Activated naive CD4-positive, alpha-beta T cell treated with anti-CD3 and anti-CD28 coated beads for 36 hours (primary cell): ENCODE measurements around the gene NAV2. TPM values are rescaled to one million over a fixed set of nuclear protein-coding genes. Genes with fewer than 3 reads are reported as not detected.
"Not testable (repeated sequence)": the region's sequence is repeated elsewhere in the genome, so short reads cannot be mapped to it uniquely, and the experiment has no call there.

Experiments used
- CTCF ChIA-PET: fragments of 350-600 bp; sonication (Branson Sonifier 250); formaldehyde crosslinking; loops from one replicate; lab custom pipeline; 2021; ENCODE audit warnings: antibody characterized with exemption; lab: Charles Lee
- DNase-seq: peaks from one replicate; pipeline ENCODE4 v3.0.0-alpha.2; 2020
- H3K27ac Mint-ChIP-seq: one replicate; pipeline ENCODE4 v1.8.0; 2021; ENCODE audit warnings: mild to moderate bottlenecking, mixed read lengths
- H3K27me3 Mint-ChIP-seq: one replicate; pipeline ENCODE4 v1.8.0; 2021; ENCODE audit warnings: low read depth, mixed read lengths
- H3K36me3 Mint-ChIP-seq: one replicate; pipeline ENCODE4 v1.8.0; 2021; ENCODE audit warnings: low read depth, mixed read lengths
- H3K4me1 Mint-ChIP-seq: one replicate; pipeline ENCODE4 v1.8.0; 2021; ENCODE audit warnings: low read depth, mixed read lengths
- H3K4me3 Mint-ChIP-seq: one replicate; pipeline ENCODE4 v1.8.0; 2021; ENCODE audit warnings: mild to moderate bottlenecking, moderate library complexity, mixed read lengths
- H3K9me3 Mint-ChIP-seq: one replicate; pipeline ENCODE4 v1.8.0; 2021; ENCODE audit warnings: mixed read lengths
- intact Hi-C: fragments of 100-400 bp; cut with micrococcal nuclease; formaldehyde crosslinking; loops from one replicate; pipeline ENCODE4 v1.15.1; 2023
- total RNA-seq, 2 experiments: library from RNA; stranded (reverse); gene quantifications; one replicate each; pipeline ENCODE4 v1.2.3, GENCODE V29; 2021

The NAV2 gene
- total RNA-seq, 2 experiments from 2014 or later: 0.20 to 0.41 TPM

DNA sequence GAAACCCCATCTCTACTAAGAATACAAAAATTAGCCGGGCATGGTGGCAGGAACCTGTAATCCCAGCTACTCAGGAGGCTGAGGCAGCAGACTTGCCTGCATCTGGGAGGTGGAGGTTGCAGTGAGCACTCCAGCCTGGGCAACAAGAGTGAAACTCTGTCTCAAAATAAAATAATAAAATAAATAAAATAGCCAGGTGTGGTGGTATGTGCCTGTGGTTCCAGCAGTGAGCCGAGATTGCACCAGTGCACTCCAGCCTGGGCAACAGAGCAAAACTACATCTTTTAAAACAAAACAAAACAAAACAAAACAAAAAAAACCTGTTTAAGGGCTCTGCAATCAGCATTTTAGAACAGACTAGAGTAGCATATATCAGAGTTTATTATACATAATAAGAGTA lies 214.8 kb downstream of the NAV2 start:
- H3K36me3 Mint-ChIP-seq, DNase-seq, H3K27ac Mint-ChIP-seq, H3K4me3 Mint-ChIP-seq, H3K9me3 Mint-ChIP-seq, H3K4me1 Mint-ChIP-seq, intact Hi-C loops, H3K27me3 Mint-ChIP-seq: not testable (repeated sequence)
- CTCF ChIA-PET: interaction anchor here (0.6 to 2.4 kb wide), 2 partner anchors 10 to 38 kb away, joined by 3 to 5 read pairs; no protein-coding TSS in a partner anchor

DNA sequence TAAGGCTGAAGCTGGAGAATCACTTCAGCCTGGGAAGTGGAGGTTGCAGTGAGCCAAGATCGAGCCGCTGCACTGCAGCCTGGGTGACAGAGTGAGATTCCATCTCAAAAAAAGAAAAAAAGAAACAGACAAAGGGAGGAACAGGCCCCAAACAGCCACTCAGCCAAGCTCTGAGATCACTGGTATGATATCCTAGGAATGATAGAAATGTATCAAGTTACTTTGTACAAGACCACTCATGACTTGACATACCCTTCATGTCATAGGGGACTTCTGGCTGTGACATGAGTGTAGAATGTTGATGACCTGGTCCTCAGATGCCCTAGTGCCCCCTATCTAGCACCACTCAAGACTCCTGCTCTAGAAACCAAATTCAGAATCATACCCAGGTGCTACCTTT lies 216.5 kb downstream of the NAV2 start:
- H3K36me3 Mint-ChIP-seq: no peaks in the 10 kb centered on the region
- intact Hi-C loops: no loop called here
- no peaks in the 10 kb centered on the region for H3K9me3 Mint-ChIP-seq
- no peak overlapping the region for H3K27ac Mint-ChIP-seq
- peaks cover 2% of the 10 kb centered on the region for H3K27me3 Mint-ChIP-seq
- no peak overlapping the region for H3K4me3 Mint-ChIP-seq
- CTCF ChIA-PET: no interaction called here
- no peaks in the 10 kb centered on the region for H3K4me1 Mint-ChIP-seq
- DNase-seq: no peak

DNA sequence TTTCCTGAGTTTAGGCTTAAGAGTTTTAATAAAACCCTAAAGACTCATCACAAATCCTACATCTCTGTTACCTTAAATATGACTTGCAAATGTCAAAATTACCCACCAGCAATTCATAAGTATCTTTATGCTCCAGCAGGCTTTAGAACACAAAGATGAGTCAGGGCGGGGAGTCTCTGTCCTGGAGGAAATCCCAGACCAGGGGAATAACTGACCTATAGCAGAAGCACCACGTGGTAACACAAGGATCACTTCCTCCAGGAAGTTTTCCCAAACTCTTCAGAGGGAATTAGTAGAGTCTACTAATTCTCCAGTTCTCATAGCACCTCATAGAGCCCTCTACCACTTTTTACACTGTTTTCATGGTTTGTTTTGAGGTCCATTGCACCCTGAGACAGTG lies 217.0 kb downstream of the NAV2 start:
- Mint-ChIP-seq H3K36me3 (no peaks in the 10 kb centered on the region), H3K27ac (no peak overlapping the region), H3K27me3 (no peaks in the 10 kb centered on the region), H3K9me3 (no peaks in the 10 kb centered on the region), H3K4me1 (no peaks in the 10 kb centered on the region), H3K4me3 (no peak overlapping the region)
- CTCF ChIA-PET: no interaction called here
- DNase-seq: no peak
- intact Hi-C loops: no loop called here

DNA sequence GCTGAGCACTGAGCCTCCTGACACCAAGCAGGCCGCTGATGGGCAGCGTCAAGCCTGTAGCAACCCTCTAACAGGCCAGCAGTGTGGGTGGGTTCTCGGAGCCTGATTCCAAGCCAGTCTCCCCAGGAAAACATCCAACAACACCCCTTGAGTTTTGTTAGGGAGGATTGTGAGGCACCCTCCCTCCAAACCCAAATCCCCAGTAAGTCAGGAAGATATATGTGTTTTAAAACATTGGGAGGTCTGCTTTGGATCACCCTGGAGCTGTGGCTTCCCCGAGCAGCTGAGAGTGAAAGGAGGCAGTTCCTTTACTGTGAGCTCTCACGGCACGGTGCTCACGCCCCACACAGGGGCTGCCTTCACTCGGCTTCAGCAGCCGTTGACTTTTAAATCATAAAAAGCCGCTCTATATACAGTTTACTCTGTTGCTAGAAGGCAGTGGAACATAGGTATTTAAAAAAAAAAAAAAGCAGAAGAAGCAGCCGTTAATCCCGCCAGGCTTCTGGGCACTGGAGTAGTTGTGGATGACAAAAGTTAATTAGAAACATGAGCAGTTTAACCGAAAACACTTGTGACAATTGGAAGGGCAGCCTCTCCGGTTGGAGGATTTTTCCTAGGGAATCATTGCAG lies 218.6 kb downstream of the NAV2 start:
- DNase-seq: no peak
- H3K9me3 Mint-ChIP-seq: no peaks in the 10 kb centered on the region
- H3K27ac Mint-ChIP-seq: no peak overlapping the region
- no peaks in the 10 kb centered on the region for H3K36me3 Mint-ChIP-seq
- intact Hi-C loops: no loop called here
- H3K4me3 Mint-ChIP-seq: no peak overlapping the region
- H3K27me3 Mint-ChIP-seq: no peaks in the 10 kb centered on the region
- no peaks in the 10 kb centered on the region for H3K4me1 Mint-ChIP-seq
- CTCF ChIA-PET: interaction anchor here (1.2 kb wide), 1 partner anchor 8 kb away, joined by 4 read pairs; no protein-coding TSS in a partner anchor

DNA sequence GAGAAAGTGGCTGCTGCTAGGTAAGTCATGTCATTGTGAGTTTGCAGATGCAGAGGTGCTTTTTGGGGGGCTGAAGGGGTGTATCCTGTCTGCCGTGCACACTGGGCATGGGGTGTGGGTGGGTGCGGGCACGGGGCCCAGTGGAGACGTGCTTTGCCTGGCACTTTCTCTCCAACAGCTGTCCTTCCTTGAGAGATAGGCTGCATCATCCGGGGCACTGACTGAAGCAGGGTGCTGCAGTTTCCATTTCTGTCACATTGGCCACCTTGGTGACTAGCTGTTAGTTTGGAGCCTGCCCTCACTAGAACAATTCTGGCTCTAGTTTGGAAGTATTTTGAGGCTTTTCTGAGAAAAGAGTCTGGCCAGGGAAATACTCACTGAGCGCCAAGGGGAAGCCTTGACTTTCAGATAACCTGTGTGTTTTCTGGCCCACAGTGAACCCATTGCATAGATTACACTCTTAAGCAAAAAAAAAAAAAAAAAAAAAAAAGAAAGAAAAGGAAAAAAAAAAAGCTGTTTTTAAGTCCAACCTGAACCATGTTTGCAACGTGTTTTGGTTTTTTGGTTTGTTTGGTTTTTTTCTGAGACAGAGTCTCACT lies 219.2 kb downstream of the NAV2 start:
- intact Hi-C loops: no loop called here
- Mint-ChIP-seq H3K27ac (no peak overlapping the region), H3K9me3 (no peaks in the 10 kb centered on the region), H3K36me3 (no peaks in the 10 kb centered on the region), H3K4me3 (no peak overlapping the region), H3K27me3 (no peaks in the 10 kb centered on the region), H3K4me1 (no peaks in the 10 kb centered on the region)
- CTCF ChIA-PET: no interaction called here
- DNase-seq: no peak

DNA sequence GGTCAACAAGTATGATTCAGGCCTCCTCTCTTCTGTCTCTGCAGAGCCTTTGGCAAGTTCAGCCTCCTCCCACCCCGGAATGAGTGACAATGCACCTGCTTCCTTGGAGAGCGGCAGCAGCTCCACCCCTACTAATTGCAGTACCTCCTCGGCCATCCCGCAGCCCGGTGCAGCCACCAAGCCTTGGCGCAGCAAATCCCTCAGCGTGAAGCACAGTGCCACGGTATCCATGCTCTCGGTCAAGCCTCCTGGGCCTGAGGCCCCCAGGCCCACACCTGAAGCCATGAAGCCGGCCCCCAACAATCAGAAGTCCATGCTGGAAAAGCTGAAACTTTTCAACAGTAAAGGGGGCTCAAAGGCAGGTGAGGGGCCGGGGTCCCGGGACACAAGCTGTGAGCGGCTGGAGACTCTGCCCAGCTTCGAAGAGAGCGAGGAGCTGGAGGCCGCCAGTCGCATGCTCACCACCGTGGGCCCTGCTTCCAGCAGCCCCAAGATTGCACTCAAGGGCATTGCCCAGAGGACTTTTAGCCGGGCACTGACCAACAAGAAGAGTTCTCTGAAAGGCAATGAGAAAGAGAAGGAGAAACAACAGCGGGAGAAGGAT lies 220.6 kb downstream of the NAV2 start:
- no peak for DNase-seq
- Mint-ChIP-seq H3K4me3 (no peak overlapping the region), H3K36me3 (no peaks in the 10 kb centered on the region), H3K9me3 (no peaks in the 10 kb centered on the region), H3K27me3 (no peaks in the 10 kb centered on the region), H3K4me1 (no peaks in the 10 kb centered on the region), H3K27ac (no peak overlapping the region)
- intact Hi-C loops: no loop called here
- CTCF ChIA-PET: interaction anchor here (0.5 to 0.6 kb wide), 3 partner anchors 32 to 465 kb away, joined by 3 to 4 read pairs (median 3); no protein-coding TSS in a partner anchor

DNA sequence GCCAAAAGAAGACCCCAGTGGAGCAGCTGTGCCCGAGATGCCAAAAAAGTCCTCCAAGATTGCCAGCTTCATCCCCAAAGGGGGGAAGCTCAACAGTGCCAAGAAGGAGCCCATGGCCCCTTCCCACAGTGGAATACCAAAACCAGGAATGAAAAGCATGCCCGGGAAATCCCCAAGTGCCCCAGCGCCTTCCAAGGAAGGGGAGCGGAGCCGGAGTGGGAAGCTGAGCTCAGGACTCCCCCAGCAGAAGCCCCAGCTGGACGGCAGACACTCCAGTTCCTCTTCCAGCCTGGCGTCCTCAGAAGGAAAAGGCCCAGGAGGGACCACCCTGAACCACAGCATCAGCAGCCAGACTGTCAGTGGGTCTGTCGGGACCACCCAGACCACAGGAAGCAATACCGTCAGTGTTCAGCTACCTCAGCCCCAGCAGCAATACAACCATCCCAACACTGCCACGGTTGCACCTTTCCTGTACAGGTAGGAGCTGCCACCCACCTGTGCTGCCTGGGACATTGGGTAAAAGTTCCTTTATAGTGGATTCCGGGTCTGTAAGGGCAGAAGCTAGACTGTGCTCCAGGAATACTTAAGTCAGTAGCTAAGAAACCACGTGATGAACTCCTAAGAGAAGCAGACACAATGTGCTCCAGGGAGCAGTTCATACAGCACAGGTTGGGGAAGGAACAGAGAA lies 221.3 kb downstream of the NAV2 start:
- Mint-ChIP-seq H3K9me3 (no peaks in the 10 kb centered on the region), H3K27ac (no peak overlapping the region), H3K27me3 (no peaks in the 10 kb centered on the region), H3K4me1 (no peaks in the 10 kb centered on the region), H3K36me3 (no peaks in the 10 kb centered on the region), H3K4me3 (no peak overlapping the region)
- CTCF ChIA-PET: interaction anchor here (0.5 kb wide), 1 partner anchor 94 kb away, joined by 4 read pairs; no protein-coding TSS in a partner anchor
- intact Hi-C loops: no loop called here
- no peak for DNase-seq

DNA sequence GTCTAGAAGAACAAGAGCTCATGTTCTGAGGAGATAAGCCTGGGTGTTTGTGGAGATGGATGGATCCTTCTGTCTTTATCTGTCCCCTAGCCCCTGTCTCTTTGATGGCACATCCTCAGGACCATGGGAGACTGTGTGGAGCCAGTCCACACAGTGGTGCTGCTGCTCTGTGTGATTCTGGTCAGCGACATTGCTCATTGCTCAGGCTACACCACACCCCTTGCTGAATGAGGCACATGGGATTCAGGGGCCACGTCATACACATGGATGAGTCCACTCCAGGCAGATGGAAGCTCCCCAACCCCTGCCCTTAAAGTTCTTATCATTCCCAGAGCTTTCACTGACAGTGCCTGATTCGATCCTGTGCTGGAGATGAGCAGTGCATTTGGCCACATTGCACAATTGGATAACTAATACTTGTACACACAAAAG lies 222.2 kb downstream of the NAV2 start:
- H3K4me3 Mint-ChIP-seq: no peak overlapping the region
- intact Hi-C loops: loop anchor here (5.0 kb wide), 1 partner anchor 197 kb away; no protein-coding TSS in a partner anchor

DNA sequence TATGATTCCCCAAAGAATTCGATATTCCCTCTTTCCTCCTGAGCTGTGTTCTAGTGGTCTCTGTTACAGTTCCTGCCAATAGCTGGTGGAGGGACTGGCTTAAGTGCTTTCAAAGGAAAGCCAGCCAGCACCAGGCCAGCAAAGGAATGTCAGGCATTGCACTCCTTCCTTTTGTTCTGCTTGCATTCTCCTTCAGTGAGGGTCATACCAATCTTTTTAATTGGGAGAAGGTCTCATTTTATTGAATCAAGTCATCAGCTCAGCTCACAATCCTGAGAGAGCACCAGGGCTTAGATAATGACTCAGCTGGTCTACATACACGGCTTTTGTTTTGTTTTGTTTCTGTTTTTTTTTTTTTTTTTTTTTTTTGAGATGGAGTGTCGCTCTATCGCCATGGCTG lies 222.9 kb downstream of the NAV2 start:
- Mint-ChIP-seq H3K4me1 (no peaks in the 10 kb centered on the region), H3K9me3 (no peaks in the 10 kb centered on the region), H3K27me3 (peaks cover 3% of the 10 kb centered on the region), H3K36me3 (no peaks in the 10 kb centered on the region), H3K4me3 (no peak overlapping the region), H3K27ac (no peak overlapping the region)
- no peak for DNase-seq
- intact Hi-C loops: loop anchor here (5.0 kb wide), 1 partner anchor 197 kb away; no protein-coding TSS in a partner anchor
- CTCF ChIA-PET: interaction anchor here (0.6 to 1.2 kb wide), 6 partner anchors 13 to 197 kb away, joined by 3 to 6 read pairs (median 4); no protein-coding TSS in a partner anchor

More for the DNA sequence above, 222.2 kb downstream of the NAV2 start:
- Mint-ChIP-seq H3K4me1 (no peaks in the 10 kb centered on the region), H3K27me3 (peaks cover under 1% of the 10 kb centered on the region), H3K36me3 (no peaks in the 10 kb centered on the region), H3K27ac (no peak overlapping the region), H3K9me3 (no peaks in the 10 kb centered on the region)
- DNase-seq: no peak
- CTCF ChIA-PET: no interaction called here

DNA sequence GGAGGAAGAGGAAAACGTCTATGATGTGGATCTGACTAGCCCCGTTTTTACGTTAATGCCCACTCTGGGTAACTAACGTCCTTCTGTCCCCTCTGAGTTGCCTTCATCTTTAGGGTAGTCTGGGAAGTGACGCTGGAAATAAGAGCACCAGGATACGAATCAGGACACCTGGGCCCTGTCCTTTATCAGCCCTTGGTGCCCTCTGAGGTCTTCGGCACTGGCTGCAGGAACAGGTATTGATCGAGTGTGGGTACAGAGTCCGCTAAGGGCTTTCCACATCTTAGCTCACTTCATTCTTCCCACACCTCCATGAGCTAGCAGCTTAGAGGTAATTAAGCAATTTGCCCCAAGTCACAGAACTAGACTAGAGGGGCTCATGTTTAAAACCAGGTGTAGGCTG lies 223.8 kb downstream of the NAV2 start:
- intact Hi-C loops: loop anchor here (5.0 kb wide), 1 partner anchor 196 kb away; no protein-coding TSS in a partner anchor
- H3K9me3 Mint-ChIP-seq: no peaks in the 10 kb centered on the region
- H3K4me3 Mint-ChIP-seq: no peak overlapping the region

DNA sequence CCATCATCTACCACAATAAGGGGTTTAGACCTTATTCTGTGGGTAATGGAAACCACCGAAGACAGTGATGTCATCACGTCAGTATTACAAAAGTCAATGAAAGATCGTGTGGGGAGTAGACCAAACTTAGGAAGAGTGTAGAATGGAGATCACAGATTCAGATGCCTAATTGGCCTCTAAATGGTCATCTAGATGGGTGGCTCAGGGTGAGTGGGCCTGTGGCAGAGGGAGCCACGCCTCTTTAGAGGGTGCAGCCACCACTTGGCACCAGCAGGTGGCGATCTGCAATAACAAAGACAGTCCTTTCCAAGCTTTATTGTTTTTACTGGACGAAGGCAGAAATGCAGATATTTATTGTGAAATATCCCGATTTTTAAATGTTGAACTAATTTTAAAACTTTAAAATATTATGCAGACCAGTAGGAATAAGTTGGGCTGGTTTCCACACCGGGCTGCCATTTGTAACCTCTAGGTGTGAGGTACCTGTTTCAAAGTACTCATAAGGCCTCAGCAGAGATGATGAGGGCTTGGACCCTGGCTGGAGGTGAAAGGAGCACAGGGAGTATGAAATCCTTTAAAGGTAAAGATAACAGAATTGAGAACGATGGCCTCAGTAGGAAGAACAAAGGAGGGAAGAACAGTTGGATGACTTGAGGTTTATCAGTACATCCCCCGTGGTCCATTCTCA lies 225.7 kb downstream of the NAV2 start:
- Mint-ChIP-seq H3K9me3 (no peaks in the 10 kb centered on the region), H3K27ac (no peak overlapping the region), H3K4me3 (no peak overlapping the region), H3K36me3 (no peaks in the 10 kb centered on the region), H3K27me3 (peaks cover 4% of the 10 kb centered on the region), H3K4me1 (no peaks in the 10 kb centered on the region)
- CTCF ChIA-PET: interaction anchor here (0.9 to 3.6 kb wide), 4 partner anchors 8 to 195 kb away, joined by 3 to 16 read pairs (median 4); no protein-coding TSS in a partner anchor
- DNase-seq: peak; percentile 52
- intact Hi-C loops: loop anchor here (1.0 to 5.0 kb wide), 4 partner anchors 173 to 416 kb away; no protein-coding TSS in a partner anchor

More for the DNA sequence above, 223.8 kb downstream of the NAV2 start:
- Mint-ChIP-seq H3K27ac (no peak overlapping the region), H3K4me1 (no peaks in the 10 kb centered on the region), H3K36me3 (no peaks in the 10 kb centered on the region), H3K27me3 (peaks cover 3% of the 10 kb centered on the region)
- DNase-seq: no peak
- CTCF ChIA-PET: interaction anchor here (1.0 to 1.6 kb wide), 4 partner anchors 9 to 194 kb away, joined by 3 to 6 read pairs (median 4); no protein-coding TSS in a partner anchor
